GM18507 (cell line): ENCODE results near the gene MYL5.
"Not testable (repeated sequence)": the region's sequence is repeated elsewhere in the genome, so short reads cannot be mapped to it uniquely, and the experiment has no call there.

ENCODE experiments used
- DNase-seq: peaks from one replicate; pipeline ENCODE4 v3.0.0; 2011; ENCODE audit warnings: low read depth; ENCODE audit not compliant: insufficient read length; ENCODE audit errors: extremely low spot score
- FAIRE-seq: peaks from 2 replicates; lab custom pipeline; 2011; peaks lifted over from hg19 to GRCh38; lab: Jason Lieb, UNC

The MYL5 gene

GRCh38 chr4:635066-635835 is 39.1 kb upstream of the MYL5 start:
- not testable (repeated sequence) for FAIRE-seq, DNase-seq

GRCh38 chr4:635851-636627 is 38.3 kb upstream of the MYL5 start:
- FAIRE-seq (no peak), DNase-seq (no peak)

GRCh38 chr4:636628-637159 is 37.6 kb upstream of the MYL5 start:
- FAIRE-seq, result no peak

GRCh38 chr4:637536-638280 is 36.6 kb upstream of the MYL5 start:
- FAIRE-seq (no peak), DNase-seq (no peak)

More at GRCh38 chr4:636628-637159, 37.6 kb upstream of the MYL5 start:
- DNase-seq, result no peak

- DNase-seq, FAIRE-seq: not testable (repeated sequence)
These were observed 32.0 kb upstream of the MYL5 start for GRCh38 chr4:642366-642765.

- no peak for DNase-seq
- no peak for FAIRE-seq
These were observed 27.9 kb upstream of the MYL5 start for GRCh38 chr4:646460-646859.

GRCh38 chr4:647481-647880 is 26.9 kb upstream of the MYL5 start:
- FAIRE-seq, result no peak
- no peak for DNase-seq

DNA sequence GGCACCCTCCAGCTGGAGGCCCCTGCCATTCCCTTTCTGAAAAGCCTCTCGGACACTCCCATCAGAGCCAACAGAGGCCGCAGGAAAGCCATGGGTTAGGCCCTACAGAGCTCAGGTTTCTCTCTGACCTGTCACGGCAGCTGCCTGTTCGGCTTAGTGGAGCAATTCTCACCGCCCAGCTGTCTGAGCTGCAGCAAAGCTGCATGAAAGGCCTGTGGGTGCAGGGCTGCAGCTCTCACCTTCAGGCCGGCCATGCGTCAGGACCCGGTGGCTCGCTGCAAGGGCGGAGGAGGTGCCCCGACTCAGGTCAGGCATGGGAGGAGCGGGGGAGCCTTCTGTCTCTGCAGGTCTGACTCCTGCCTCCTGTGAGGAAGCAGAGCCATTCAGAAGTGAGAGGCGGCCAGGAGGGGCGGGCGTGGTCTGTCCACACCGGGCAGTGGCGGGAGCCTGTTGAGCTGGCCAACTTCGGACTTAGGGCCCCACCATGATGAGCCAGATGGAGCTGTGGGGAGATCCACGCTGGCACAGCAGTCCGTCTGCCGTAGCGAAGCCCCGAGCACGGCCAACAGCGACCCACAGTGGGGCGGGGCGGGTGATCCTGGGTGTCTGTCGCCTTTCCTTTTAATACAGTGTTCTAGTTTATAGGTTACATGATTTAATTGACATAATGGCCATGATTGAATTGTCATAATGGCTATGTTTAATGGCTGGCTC is 25.6 kb upstream of the MYL5 start:
- DNase-seq, result no peak
- FAIRE-seq, result no peak

DNA sequence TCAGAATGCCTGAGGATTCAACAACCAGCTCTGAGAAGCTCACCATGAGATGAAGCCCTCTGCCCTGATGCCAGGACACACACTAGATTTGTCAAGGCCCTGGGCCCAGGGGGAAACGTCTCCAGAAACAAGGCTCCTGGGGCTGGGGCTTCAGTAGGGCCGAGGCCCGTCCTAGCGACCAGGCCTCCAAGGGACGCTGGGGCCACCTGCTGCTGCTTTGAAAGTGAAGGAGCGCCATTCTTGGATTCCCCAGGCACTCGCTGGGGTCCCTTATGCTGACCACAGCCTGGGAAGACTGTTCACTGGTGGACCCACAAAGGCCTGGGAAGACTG is 25.1 kb upstream of the MYL5 start:
- FAIRE-seq, result no peak

DNA sequence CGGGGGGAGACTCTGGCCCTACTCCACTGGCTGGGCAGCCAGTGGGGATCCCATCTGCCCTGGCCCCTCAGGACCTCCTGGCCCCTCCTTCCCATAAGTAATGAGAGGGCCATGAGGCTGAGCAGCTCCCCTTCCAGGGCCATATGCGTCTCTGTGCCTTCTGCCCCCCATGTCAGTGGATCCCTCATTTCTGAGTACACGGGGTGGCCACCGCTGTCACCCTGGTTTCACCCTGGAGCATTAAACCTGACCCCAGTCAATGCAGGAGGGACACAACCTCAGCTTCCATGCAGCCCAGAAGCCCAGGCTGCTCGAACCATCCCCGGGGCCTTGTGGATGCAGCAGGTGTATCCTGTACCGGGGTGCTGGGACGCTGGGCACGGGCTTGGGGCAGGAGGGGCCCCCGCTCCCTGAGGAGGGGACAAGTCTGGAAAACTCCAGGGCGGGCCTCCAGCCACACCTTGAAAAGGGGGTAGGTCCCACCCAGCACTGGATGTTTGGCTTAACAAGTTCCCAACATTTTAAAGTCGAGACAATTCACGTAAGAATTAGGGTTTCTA is 24.5 kb upstream of the MYL5 start:
- DNase-seq, result no peak
- FAIRE-seq, result no peak

More for the DNA sequence above, 25.1 kb upstream of the MYL5 start:
- no peak for DNase-seq

- FAIRE-seq, result no peak
- no peak for DNase-seq
These were observed 23.9 kb upstream of the MYL5 start for GRCh38 chr4:650461-650860.

GRCh38 chr4:650951-651883 is 23.1 kb upstream of the MYL5 start:
- DNase-seq (no peak), FAIRE-seq (no peak)

DNA sequence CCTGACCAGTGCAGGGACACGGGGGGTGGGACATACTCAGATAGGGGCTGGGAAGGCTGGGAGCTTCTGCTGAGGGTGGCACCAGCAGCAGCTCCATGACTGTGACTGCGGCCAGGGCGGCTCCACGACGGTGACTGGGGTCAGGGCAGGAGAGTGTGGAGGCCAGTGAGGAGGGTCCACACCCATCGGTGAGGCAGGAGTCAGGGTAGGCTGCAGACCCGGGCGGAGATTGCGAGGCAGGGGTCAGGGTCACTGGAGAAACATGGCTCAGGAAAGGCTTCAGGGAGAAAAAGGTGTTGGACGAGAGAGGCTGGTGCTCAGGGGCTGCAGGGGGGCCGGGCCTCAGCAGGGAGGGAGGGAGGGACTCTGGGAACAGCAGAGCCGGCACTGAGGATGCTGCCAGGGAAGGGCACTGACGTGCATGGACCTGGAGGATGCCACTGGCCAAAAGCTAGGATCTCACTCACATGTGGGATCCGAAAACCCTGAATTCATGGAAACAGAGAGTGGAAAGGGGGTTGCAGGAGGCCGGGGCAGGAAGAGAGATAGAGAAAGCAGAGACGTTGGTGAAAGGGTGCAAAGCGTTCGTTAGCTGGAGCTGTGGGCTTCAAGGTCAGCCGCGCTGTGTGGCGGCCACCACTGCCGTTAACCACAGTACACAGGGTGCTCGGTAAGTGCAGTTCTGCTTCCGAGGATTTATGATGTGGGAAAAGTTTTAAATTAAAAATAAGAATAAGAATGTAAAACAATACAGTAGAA is 22.3 kb upstream of the MYL5 start:
- DNase-seq (no peak), FAIRE-seq (no peak)

GRCh38 chr4:653080-653821 is 21.1 kb upstream of the MYL5 start:
- FAIRE-seq, result no peak

DNA sequence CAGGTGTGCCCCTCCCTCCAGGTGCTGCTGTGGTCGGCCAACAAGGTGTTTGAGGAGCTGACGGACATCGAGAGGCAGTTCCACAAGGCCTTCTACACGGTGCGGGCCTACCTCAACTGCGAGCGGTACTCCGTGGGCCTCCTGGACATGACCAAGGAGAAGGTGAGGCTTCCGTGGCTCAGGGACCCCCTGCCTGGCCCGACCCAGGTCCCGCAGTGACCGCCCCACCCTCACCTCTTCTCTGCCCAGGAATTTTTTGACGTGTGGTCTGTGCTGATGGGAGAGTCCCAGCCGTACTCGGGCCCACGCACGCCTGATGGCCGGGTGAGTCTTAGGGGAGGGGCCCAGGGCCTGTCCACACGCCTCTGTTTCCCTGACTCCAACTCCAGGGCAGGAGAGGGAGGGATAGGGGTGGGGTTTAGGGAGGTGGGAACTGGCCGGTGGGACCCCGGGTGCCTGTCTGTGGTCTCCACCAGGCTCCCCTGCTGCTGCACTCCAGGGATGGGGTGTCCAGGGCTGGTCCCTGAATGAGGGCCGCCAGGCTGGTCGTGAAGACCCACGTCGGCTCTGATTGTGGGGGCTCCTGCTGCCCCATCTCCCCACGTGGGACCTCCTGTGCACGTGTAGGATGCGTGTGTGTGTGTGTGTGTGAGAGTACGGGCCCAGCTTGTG is 20.4 kb upstream of the MYL5 start:
- DNase-seq, result no peak
- no peak for FAIRE-seq

More at GRCh38 chr4:653080-653821, 21.1 kb upstream of the MYL5 start:
- DNase-seq, result no peak

DNA sequence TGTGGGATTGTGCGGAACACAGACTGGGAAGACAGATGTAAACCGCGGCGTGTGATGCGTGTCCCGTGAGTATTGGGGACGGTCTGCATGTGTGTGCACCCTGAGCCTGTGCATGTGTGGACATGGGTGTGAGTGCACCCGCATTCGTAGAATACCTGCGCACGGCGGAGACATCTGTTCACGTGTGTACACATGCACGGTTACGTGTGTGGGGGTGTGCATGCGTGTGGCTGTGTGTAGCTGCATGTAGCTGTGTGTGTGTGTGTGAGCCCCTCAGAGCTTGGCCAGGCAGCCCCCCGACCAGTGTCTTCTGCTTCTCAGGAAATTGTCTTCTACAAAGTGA is 19.9 kb upstream of the MYL5 start:
- FAIRE-seq (no peak), DNase-seq (no peak)
